MM.1S (cell line): ENCODE measurements around the gene WDR91.
"Not testable (repeated sequence)": the region's sequence is repeated elsewhere in the genome, so short reads cannot be mapped to it uniquely, and the experiment has no call there.

ENCODE experiments used
- DNase-seq: peaks from one replicate; pipeline ENCODE4 v3.0.0-alpha.2; 2015
- H2AFZ ChIP-seq: fragments of 300-600 bp; sonication (generic); 2 replicates; pipeline ENCODE4 v1.6.0; 2016; ENCODE audit warnings: antibody characterized with exemption, low read length
- H3F3A ChIP-seq: fragments of 300-600 bp; sonication (generic); 2 replicates; pipeline ENCODE4 v1.6.1; 2016; ENCODE audit warnings: mild to moderate bottlenecking, antibody characterized with exemption, low read length, moderate library complexity, mixed read lengths; ENCODE audit not compliant: insufficient read depth
- H3K27ac ChIP-seq: fragments of 300-600 bp; sonication (generic); 2 replicates; pipeline ENCODE4 v1.5.1; 2016; ENCODE audit warnings: mild to moderate bottlenecking, low read length
- H3K27me3 ChIP-seq: fragments of 300-600 bp; sonication (generic); replicated peaks from 2 replicates; pipeline ENCODE4 v1.6.0; 2016; ENCODE audit warnings: low read length; ENCODE audit not compliant: insufficient read depth
- H3K36me3 ChIP-seq: fragments of 300-600 bp; sonication (generic); replicated peaks from 2 replicates; pipeline ENCODE4 v1.6.1; 2016; ENCODE audit warnings: mild to moderate bottlenecking, low read length, mixed read lengths; ENCODE audit not compliant: insufficient read depth
- H3K4me1 ChIP-seq: fragments of 300-600 bp; sonication (generic); 2 replicates; pipeline ENCODE4 v1.6.1; 2016; ENCODE audit warnings: low read length, mixed read lengths
- H3K4me2 ChIP-seq: fragments of 300-600 bp; sonication (generic); 2 replicates; pipeline ENCODE4 v1.6.0; 2016; ENCODE audit warnings: low read depth, low read length
- H3K4me3 ChIP-seq: fragments of 300-600 bp; sonication (generic); 2 replicates; pipeline ENCODE4 v1.5.1; 2016; ENCODE audit warnings: low read length, mixed read lengths
- H3K79me2 ChIP-seq: fragments of 300-600 bp; sonication (generic); 2 replicates; pipeline ENCODE4 v1.6.1; 2016; ENCODE audit warnings: mixed run types, low read length, mixed read lengths
- H3K9ac ChIP-seq: fragments of 300-600 bp; sonication (generic); 2 replicates; pipeline ENCODE4 v1.6.1; 2016; ENCODE audit warnings: low read length, mixed read lengths
- H3K9me2 ChIP-seq: fragments of 300-600 bp; sonication (generic); replicated peaks from 2 replicates; pipeline ENCODE4 v1.6.1; 2016; ENCODE audit warnings: mild to moderate bottlenecking, low read length, mixed read lengths; ENCODE audit not compliant: insufficient read depth
- H3K9me3 ChIP-seq: fragments of 300-600 bp; sonication (generic); replicated peaks from 2 replicates; pipeline ENCODE4 v1.6.1; 2016; ENCODE audit warnings: mild to moderate bottlenecking, low read length, mixed read lengths; ENCODE audit not compliant: insufficient read depth
- H4K20me1 ChIP-seq: fragments of 300-600 bp; sonication (generic); 2 replicates; pipeline ENCODE4 v1.6.1; 2016; ENCODE audit warnings: mild to moderate bottlenecking, low read length, moderate library complexity, mixed read lengths; ENCODE audit not compliant: insufficient read depth
- EZH2 ChIP-seq: fragments of 300-600 bp; sonication (generic); optimal IDR thresholded peaks from 2 replicates; pipeline ENCODE3; 2017; ENCODE audit warnings: low read depth, mild to moderate bottlenecking, antibody characterized with exemption, low read length, mixed read lengths
- EZH2phosphoT487 ChIP-seq: fragments of 300-600 bp; sonication (generic); IDR thresholded peaks from 2 replicates; pipeline ENCODE4 v1.6.1; 2018; ENCODE audit warnings: antibody characterized with exemption, low read length
- TF ChIP-seq, protein P1 (sequence below): fragments of 300-600 bp; sonication (generic); IDR thresholded peaks from 2 replicates; pipeline ENCODE4 v1.5.1; 2016; ENCODE audit warnings: antibody characterized with exemption, low read length, mixed read lengths

Gene WDR91

DNA sequence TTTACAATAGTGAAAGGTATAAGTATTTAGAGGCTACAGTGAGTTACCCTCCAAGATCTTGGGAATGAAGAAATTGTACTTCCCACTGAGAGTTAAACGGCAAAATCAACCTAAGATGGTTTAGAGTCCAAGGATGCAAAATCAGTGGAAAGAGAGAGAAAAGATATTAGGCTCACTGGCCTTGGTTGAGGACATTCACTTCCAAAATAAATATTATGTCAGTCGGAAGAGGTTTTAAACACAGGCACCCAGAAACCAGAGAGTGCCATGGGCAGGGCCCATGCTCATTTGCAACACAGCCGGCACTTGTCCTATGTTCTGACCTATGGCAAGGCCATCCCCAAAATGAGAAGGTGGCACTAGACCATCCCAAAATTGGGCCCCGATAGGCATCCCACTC lies 3.9 kb upstream of the WDR91 start:
- no peak for DNase-seq
- no peaks in the 10 kb centered on the region for H3K9me2 ChIP-seq
- no peak overlapping the region for H3K4me2 ChIP-seq
- no peaks in the 10 kb centered on the region for H3K79me2 ChIP-seq
- no peaks in the 10 kb centered on the region for H4K20me1 ChIP-seq
- 0 out of 2 replicates have a peak, but pooled peaks cover 5% of the 10 kb centered on the region for H3F3A ChIP-seq
- no peak overlapping the region for H2AFZ ChIP-seq
- H3K9me3 ChIP-seq = no peaks in the 10 kb centered on the region
- no peak overlapping the region for H3K4me3 ChIP-seq
- 0 out of 2 replicates have a peak, but pooled peaks cover 4% of the 10 kb centered on the region for H3K4me1 ChIP-seq
- TF ChIP-seq, protein P1, sequence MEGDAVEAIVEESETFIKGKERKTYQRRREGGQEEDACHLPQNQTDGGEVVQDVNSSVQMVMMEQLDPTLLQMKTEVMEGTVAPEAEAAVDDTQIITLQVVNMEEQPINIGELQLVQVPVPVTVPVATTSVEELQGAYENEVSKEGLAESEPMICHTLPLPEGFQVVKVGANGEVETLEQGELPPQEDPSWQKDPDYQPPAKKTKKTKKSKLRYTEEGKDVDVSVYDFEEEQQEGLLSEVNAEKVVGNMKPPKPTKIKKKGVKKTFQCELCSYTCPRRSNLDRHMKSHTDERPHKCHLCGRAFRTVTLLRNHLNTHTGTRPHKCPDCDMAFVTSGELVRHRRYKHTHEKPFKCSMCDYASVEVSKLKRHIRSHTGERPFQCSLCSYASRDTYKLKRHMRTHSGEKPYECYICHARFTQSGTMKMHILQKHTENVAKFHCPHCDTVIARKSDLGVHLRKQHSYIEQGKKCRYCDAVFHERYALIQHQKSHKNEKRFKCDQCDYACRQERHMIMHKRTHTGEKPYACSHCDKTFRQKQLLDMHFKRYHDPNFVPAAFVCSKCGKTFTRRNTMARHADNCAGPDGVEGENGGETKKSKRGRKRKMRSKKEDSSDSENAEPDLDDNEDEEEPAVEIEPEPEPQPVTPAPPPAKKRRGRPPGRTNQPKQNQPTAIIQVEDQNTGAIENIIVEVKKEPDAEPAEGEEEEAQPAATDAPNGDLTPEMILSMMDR = no peak
- TF ChIP-seq EZH2 (no peak), EZH2phosphoT487 (no peak)
- H3K27ac ChIP-seq = no peak overlapping the region
- H3K9ac ChIP-seq = no peak overlapping the region
- H3K36me3 ChIP-seq = no peaks in the 10 kb centered on the region
- H3K27me3 ChIP-seq = no peaks in the 10 kb centered on the region

- H3K4me2 ChIP-seq = no peak overlapping the region
- no peaks in the 10 kb centered on the region for H3K9me2 ChIP-seq
- H3K27ac ChIP-seq = no peak overlapping the region
- no peaks in the 10 kb centered on the region for H3K79me2 ChIP-seq
- H3K36me3 ChIP-seq = no peaks in the 10 kb centered on the region
- no peaks in the 10 kb centered on the region for H4K20me1 ChIP-seq
- 0 out of 2 replicates have a peak, but pooled peaks cover 4% of the 10 kb centered on the region for H3K4me1 ChIP-seq
- TF ChIP-seq EZH2phosphoT487 (no peak), EZH2 (no peak)
- TF ChIP-seq, protein P1 = no peak
- no peak for DNase-seq
- no peaks in the 10 kb centered on the region for H3K9me3 ChIP-seq
- 0 out of 2 replicates have a peak, but pooled peaks cover 5% of the 10 kb centered on the region for H3F3A ChIP-seq
- no peak overlapping the region for H3K9ac ChIP-seq
- no peak overlapping the region for H2AFZ ChIP-seq
- H3K27me3 ChIP-seq = no peaks in the 10 kb centered on the region
- H3K4me3 ChIP-seq = no peak overlapping the region
Observed at GRCh38 chr7:135213831-135214230, 2.5 kb upstream of the WDR91 start.

DNA sequence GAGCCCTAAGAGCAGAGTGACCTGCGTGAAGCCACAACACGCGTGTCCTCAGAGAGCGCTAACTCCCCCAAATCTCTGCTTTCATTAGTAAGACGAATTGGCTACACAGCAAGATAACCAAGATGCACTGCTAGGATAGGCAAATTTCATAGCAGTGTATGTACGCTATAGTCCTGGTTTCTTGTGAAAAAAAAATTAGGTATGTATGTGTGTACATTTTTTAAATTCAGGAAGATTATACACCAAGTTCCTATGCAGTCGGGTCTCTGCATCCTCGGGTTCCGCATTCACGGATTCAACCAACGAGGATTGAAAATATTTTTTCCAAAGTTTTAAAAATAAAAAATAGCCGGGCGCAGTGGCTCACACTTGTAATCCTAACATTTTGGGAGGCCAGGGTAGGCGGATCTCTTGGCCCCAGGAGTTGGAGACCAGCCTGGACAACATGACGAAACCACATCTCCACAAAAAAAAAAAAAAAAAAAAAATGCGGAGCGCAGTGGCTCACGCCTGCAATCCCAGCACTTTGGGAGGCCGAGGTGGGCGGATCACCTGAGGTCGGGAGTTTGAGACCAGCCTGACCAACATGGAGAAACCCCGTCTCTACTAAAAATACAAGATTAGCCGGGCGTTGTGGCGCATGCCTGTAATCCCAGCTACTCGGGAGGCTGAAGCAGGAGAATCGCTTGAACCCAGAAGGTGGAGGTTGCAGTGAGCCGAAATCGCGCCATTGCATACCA lies 790 bp upstream of the WDR91 start:
- not testable (repeated sequence) for H3K27me3 ChIP-seq, DNase-seq, H3K36me3 ChIP-seq, H3K79me2 ChIP-seq, H3F3A ChIP-seq, H4K20me1 ChIP-seq, H3K9me2 ChIP-seq, H3K9me3 ChIP-seq
- Histone ChIP-seq H3K4me3 (peak overlapping the region; percentile 77), H3K27ac (peak overlapping the region; percentile 12; the same call in 1 of the 2 replicates), H3K4me2 (peak overlapping the region; percentile 92), H3K9ac (peak overlapping the region; percentile 68), H3K4me1 (peaks cover 11% of the 10 kb centered on the region; the same call in 1 of the 2 replicates), H2AFZ (peak overlapping the region; percentile 99)

GRCh38 chr7:135210888-135211178 lies 493 bp downstream of the WDR91 start:
- no peaks in the 10 kb centered on the region for H4K20me1 ChIP-seq
- peaks cover 11% of the 10 kb centered on the region; the same call in 1 of the 2 replicates for H3K4me1 ChIP-seq
- H3K36me3 ChIP-seq = no peaks in the 10 kb centered on the region
- no peaks in the 10 kb centered on the region for H3K79me2 ChIP-seq
- DNase-seq = peak; percentile 34
- no peaks in the 10 kb centered on the region for H3K9me2 ChIP-seq
- peak overlapping the region; percentile 86 for H3K4me3 ChIP-seq
- H3F3A ChIP-seq = 0 out of 2 replicates have a peak, but pooled peaks cover 5% of the 10 kb centered on the region
- no peaks in the 10 kb centered on the region for H3K9me3 ChIP-seq
- peak overlapping the region; percentile 32; the same call in 1 of the 2 replicates for H3K27ac ChIP-seq
- peak overlapping the region; percentile 76 for H3K4me2 ChIP-seq
- H3K9ac ChIP-seq = peak overlapping the region; percentile 78
- H3K27me3 ChIP-seq = no peaks in the 10 kb centered on the region
- TF ChIP-seq EZH2phosphoT487 (no peak), EZH2 (no peak)
- TF ChIP-seq, protein P1 = no peak
- peak overlapping the region; percentile 96 for H2AFZ ChIP-seq
